ENCODE measurements around the gene EXOC6B. TPM values are rescaled to one million over a fixed set of nuclear protein-coding genes. Genes with fewer than 3 reads are reported as not detected.

The EXOC6B gene
- total and polyA plus RNA-seq, 9 of the 15 experiments (the other 6 are each of a cell fraction or from before 2014, with no cell fraction given), result 0.28 to 4.2 (median 2.0) TPM

GRCh38 chr2:72765997-72766609 is 59.7 kb downstream of the EXOC6B start:
- H2AFZ ChIP-seq (ENCODE audit: low read depth, low read length), result no peak overlapping the region
- no peaks in the 10 kb centered on the region; a peak in 1 of 5 replicates for H3K27me3 ChIP-seq (ENCODE audit: control insufficient read depth in 2 of 2, insufficient read depth in 2 of 2, low read length in 2 of 2)
- intact Hi-C loops (cut with micrococcal nuclease), result no loop called here
- no peaks in the 10 kb centered on the region for H3K4me1 ChIP-seq (replicated peaks in 1 of 2; ENCODE audit: control insufficient read depth in 2 of 2, insufficient read depth in 2 of 2, low read length in 2 of 2)
- H3K9me1 ChIP-seq (ENCODE audit: control insufficient read depth, insufficient read depth, low read length), result no peaks in the 10 kb centered on the region
- H3K4me3 ChIP-seq, result no peak overlapping the region
- DNase-seq (ENCODE audit: extremely low read depth in 1 of 4, low spot score in 3 of 4) (no peak), FAIRE-seq (no peak), ATAC-seq (no peak)
- H3K9me3 ChIP-seq (replicated peaks; ENCODE audit: control insufficient read depth, insufficient read depth, low read depth, low read length), result peaks cover 3% of the 10 kb centered on the region
- H4K20me1 ChIP-seq (replicated peaks; ENCODE audit: control insufficient read depth, insufficient read depth, low read length), result no peaks in the 10 kb centered on the region
- ChIA-PET CTCF (ENCODE audit: low intra/inter-chr PET ratio) (no interaction called here), POLR2A (no interaction called here)
- WGBS (ENCODE audit: insufficient coverage, low coverage, missing lambda C conversion rate), result 14% methylated on average over 2 of the region's 2 CpGs
- no TSS peak for BruUV-seq (replicated peaks)
- no peaks in the 10 kb centered on the region for H3K79me2 ChIP-seq (ENCODE audit: control insufficient read depth, insufficient read depth, low read length)
- no peak overlapping the region for H3K27ac ChIP-seq (ENCODE audit: extremely low read depth, low read depth, low read length)
- no peaks in the 10 kb centered on the region for H3K36me3 ChIP-seq (ENCODE audit: control insufficient read depth, insufficient read depth, low read length)
- H3K9ac ChIP-seq (ENCODE audit: insufficient read depth in 1 of 2, low read depth in 2 of 2, low read length in 2 of 2), result no peak overlapping the region
- in situ Hi-C loops (cut with MboI), result no loop called here
- H3K4me2 ChIP-seq (ENCODE audit: insufficient read depth, low read length), result no peak overlapping the region
- 0 out of 2 replicates have a peak, but pooled peaks have one; percentile 12 for TF ChIP-seq CBFA2T2 (conservative IDR thresholded peaks at IDR 0.05)
- TF ChIP-seq, protein P1, sequence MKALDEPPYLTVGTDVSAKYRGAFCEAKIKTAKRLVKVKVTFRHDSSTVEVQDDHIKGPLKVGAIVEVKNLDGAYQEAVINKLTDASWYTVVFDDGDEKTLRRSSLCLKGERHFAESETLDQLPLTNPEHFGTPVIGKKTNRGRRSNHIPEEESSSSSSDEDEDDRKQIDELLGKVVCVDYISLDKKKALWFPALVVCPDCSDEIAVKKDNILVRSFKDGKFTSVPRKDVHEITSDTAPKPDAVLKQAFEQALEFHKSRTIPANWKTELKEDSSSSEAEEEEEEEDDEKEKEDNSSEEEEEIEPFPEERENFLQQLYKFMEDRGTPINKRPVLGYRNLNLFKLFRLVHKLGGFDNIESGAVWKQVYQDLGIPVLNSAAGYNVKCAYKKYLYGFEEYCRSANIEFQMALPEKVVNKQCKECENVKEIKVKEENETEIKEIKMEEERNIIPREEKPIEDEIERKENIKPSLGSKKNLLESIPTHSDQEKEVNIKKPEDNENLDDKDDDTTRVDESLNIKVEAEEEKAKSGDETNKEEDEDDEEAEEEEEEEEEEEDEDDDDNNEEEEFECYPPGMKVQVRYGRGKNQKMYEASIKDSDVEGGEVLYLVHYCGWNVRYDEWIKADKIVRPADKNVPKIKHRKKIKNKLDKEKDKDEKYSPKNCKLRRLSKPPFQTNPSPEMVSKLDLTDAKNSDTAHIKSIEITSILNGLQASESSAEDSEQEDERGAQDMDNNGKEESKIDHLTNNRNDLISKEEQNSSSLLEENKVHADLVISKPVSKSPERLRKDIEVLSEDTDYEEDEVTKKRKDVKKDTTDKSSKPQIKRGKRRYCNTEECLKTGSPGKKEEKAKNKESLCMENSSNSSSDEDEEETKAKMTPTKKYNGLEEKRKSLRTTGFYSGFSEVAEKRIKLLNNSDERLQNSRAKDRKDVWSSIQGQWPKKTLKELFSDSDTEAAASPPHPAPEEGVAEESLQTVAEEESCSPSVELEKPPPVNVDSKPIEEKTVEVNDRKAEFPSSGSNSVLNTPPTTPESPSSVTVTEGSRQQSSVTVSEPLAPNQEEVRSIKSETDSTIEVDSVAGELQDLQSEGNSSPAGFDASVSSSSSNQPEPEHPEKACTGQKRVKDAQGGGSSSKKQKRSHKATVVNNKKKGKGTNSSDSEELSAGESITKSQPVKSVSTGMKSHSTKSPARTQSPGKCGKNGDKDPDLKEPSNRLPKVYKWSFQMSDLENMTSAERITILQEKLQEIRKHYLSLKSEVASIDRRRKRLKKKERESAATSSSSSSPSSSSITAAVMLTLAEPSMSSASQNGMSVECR (CRISPR knock-in tag; IDR thresholded peaks at IDR 0.05), result no peak
- TF ChIP-seq XRCC5 (IDR thresholded peaks at IDR 0.05; ENCODE audit: low read depth, low read length), result no peak
- no peak for TF ChIP-seq BCOR (IDR thresholded peaks at IDR 0.05)
- no peak for TF ChIP-seq ZNF354B (CRISPR knock-in tag; IDR thresholded peaks at IDR 0.05)
- TF ChIP-seq TOE1 (IDR thresholded peaks at IDR 0.05; ENCODE audit: borderline replicate concordance), result peak; percentile 19; the same call in 1 of the 2 replicates
- no peak for TF ChIP-seq TOE1 (CRISPR knock-in tag; IDR thresholded peaks at IDR 0.05; ENCODE audit: borderline replicate concordance, low read depth)
- no peak for TF ChIP-seq ZNF436 (CRISPR knock-in tag; IDR thresholded peaks at IDR 0.05)
- TF ChIP-seq RBM39 (optimal IDR thresholded peaks at IDR 0.05; ENCODE audit: low read depth, low read length), result no peak
- TF ChIP-seq, protein P2, sequence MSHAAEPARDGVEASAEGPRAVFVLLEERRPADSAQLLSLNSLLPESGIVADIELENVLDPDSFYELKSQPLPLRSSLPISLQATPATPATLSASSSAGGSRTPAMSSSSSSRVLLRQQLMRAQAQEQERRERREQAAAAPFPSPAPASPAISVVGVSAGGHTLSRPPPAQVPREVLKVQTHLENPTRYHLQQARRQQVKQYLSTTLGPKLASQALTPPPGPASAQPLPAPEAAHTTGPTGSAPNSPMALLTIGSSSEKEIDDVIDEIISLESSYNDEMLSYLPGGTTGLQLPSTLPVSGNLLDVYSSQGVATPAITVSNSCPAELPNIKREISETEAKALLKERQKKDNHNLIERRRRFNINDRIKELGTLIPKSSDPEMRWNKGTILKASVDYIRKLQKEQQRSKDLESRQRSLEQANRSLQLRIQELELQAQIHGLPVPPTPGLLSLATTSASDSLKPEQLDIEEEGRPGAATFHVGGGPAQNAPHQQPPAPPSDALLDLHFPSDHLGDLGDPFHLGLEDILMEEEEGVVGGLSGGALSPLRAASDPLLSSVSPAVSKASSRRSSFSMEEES (CRISPR knock-in tag; IDR thresholded peaks at IDR 0.05), result peak; percentile 90
- TF ChIP-seq PRMT5 (CRISPR knock-in tag; IDR thresholded peaks at IDR 0.05), result no peak
- TF ChIP-seq XRCC4 (IDR thresholded peaks at IDR 0.05; ENCODE audit: extremely low read depth, insufficient read depth, insufficient read length), result no peak
- TF ChIP-seq, protein P3, sequence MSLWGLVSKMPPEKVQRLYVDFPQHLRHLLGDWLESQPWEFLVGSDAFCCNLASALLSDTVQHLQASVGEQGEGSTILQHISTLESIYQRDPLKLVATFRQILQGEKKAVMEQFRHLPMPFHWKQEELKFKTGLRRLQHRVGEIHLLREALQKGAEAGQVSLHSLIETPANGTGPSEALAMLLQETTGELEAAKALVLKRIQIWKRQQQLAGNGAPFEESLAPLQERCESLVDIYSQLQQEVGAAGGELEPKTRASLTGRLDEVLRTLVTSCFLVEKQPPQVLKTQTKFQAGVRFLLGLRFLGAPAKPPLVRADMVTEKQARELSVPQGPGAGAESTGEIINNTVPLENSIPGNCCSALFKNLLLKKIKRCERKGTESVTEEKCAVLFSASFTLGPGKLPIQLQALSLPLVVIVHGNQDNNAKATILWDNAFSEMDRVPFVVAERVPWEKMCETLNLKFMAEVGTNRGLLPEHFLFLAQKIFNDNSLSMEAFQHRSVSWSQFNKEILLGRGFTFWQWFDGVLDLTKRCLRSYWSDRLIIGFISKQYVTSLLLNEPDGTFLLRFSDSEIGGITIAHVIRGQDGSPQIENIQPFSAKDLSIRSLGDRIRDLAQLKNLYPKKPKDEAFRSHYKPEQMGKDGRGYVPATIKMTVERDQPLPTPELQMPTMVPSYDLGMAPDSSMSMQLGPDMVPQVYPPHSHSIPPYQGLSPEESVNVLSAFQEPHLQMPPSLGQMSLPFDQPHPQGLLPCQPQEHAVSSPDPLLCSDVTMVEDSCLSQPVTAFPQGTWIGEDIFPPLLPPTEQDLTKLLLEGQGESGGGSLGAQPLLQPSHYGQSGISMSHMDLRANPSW (CRISPR knock-in tag; IDR thresholded peaks at IDR 0.05), result no peak

All from K562 (cell line).